DLD1 (cell line): Measurements from ENCODE around the gene MMP17.

ENCODE experiments used
- in situ Hi-C: cut with HindIII; loops from 2 replicates; pipeline ENCODE4 v1.10.0; 2017; ENCODE audit warnings: low sequenced_read_pairs

The MMP17 gene

GRCh38 chr12:131827961-131828534 lies at the start of gene MMP17:
MMP17 (plus strand) TSS chr12:131828393; CDS start chr12:131828495, 102 bp downstream.
- in situ Hi-C loops, result no loop called here

- in situ Hi-C loops, result no loop called here
Measured at GRCh38 chr12:131779027-131779426, 49.2 kb upstream of the MMP17 start.

- in situ Hi-C loops, result no loop called here
Measured at GRCh38 chr12:131782061-131782460, 46.1 kb upstream of the MMP17 start.

GRCh38 chr12:131783915-131784541 lies 44.2 kb upstream of the MMP17 start:
- in situ Hi-C loops, result no loop called here

- in situ Hi-C loops, result no loop called here
Measured at GRCh38 chr12:131784909-131785762, 43.1 kb upstream of the MMP17 start.

GRCh38 chr12:131785763-131786330 lies 42.3 kb upstream of the MMP17 start:
- in situ Hi-C loops, result no loop called here

- in situ Hi-C loops, result no loop called here
Measured at GRCh38 chr12:131786331-131786730, 41.9 kb upstream of the MMP17 start.

- in situ Hi-C loops, result no loop called here
Measured at GRCh38 chr12:131787143-131787660, 41.0 kb upstream of the MMP17 start.

GRCh38 chr12:131788070-131788469 lies 40.1 kb upstream of the MMP17 start:
- in situ Hi-C loops, result no loop called here

GRCh38 chr12:131789638-131790037 lies 38.6 kb upstream of the MMP17 start:
- in situ Hi-C loops, result no loop called here

GRCh38 chr12:131793243-131794022 lies 34.8 kb upstream of the MMP17 start:
- in situ Hi-C loops, result no loop called here

- in situ Hi-C loops, result no loop called here
Measured at GRCh38 chr12:131794061-131794460, 34.1 kb upstream of the MMP17 start.

GRCh38 chr12:131794573-131794972 lies 33.6 kb upstream of the MMP17 start:
- in situ Hi-C loops, result no loop called here

GRCh38 chr12:131795064-131795463 lies 33.1 kb upstream of the MMP17 start:
- in situ Hi-C loops, result no loop called here

- in situ Hi-C loops, result no loop called here
Measured at GRCh38 chr12:131795690-131796410, 32.3 kb upstream of the MMP17 start.

- in situ Hi-C loops, result no loop called here
Measured at GRCh38 chr12:131796411-131796736, 31.8 kb upstream of the MMP17 start.

- in situ Hi-C loops, result no loop called here
Measured at GRCh38 chr12:131796754-131797587, 31.2 kb upstream of the MMP17 start.

- in situ Hi-C loops, result no loop called here
Measured at GRCh38 chr12:131797588-131797934, 30.6 kb upstream of the MMP17 start.

- in situ Hi-C loops, result no loop called here
Measured at GRCh38 chr12:131799195-131799594, 29.0 kb upstream of the MMP17 start.
